ENCODE measurements around the gene OR9A4. TPM values are rescaled to one million over a fixed set of nuclear protein-coding genes. Genes with fewer than 3 reads are reported as not detected.
"Not testable (repeated sequence)": the region's sequence is repeated elsewhere in the genome, so short reads cannot be mapped to it uniquely, and the experiment has no call there.

OR9A4 gene, protein sequence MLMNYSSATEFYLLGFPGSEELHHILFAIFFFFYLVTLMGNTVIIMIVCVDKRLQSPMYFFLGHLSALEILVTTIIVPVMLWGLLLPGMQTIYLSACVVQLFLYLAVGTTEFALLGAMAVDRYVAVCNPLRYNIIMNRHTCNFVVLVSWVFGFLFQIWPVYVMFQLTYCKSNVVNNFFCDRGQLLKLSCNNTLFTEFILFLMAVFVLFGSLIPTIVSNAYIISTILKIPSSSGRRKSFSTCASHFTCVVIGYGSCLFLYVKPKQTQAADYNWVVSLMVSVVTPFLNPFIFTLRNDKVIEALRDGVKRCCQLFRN
- not detected in 2 replicates for total RNA-seq (2014; rRNA removed; shearing (Covaris generic); ENCODE audit: low replicate concordance)

DNA sequence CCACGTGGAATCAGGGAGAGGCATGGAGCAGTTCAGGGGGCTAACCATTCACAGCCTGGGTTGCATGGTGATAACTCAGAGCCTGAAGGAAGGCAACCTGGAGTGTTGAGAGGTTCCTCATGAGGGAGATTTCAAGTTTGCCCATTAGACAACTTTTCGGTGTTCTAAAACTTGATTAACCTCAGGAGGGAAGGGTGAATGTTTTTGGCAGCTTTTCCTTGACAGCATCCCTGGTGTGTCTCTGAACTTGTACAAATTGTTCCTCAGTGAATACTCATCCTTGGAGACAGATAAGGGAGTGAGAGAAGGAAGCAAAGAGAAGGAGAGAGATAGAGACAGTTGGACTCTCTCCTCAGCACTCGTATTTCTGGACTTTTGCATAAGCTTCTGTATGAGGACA lies at the start of gene OR9A4:
Gene OR9A4, plus strand, starts transcription at position 301 of the 400 bp plus-strand sequence. CDS start 2,477 bp downstream, outside the sequence.
- in situ Hi-C loops (cut with HindIII; ENCODE audit: low pct_unique_long_range_greater_than_20kb, low sequenced_read_pairs), result no loop called here

GRCh38 chr7:141866974-141867373 lies 49.2 kb upstream of the OR9A4 start:
- no peak for DNase-seq (ENCODE audit: low read depth)
- in situ Hi-C loops (cut with HindIII; ENCODE audit: low pct_unique_long_range_greater_than_20kb, low sequenced_read_pairs), result no loop called here

More for the DNA sequence above, at the start of gene OR9A4:
- no peak for DNase-seq (ENCODE audit: low read depth)

GRCh38 chr7:141872931-141873330 lies 43.3 kb upstream of the OR9A4 start:
- in situ Hi-C loops (cut with HindIII; ENCODE audit: low pct_unique_long_range_greater_than_20kb, low sequenced_read_pairs), result no loop called here
- no peak for DNase-seq (ENCODE audit: low read depth)

DNA sequence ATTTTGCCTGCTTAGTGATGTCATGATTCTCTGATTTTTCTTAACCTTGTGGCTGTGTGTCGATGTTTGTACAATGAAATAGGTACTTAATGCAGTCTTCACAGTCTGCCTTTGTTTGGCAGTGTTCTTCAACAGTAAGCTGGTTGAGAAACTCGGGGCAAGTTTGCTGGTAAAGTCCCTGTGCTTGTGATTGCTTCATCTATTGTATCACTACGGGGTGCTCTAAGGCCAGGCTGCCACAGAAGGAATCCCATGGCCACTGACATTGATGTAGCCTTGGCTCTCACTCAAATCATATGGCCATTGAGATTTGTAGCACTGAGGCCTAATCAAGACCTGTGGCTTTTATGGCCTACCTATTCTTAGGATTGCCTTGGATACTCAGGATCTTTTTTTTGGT lies 41.4 kb upstream of the OR9A4 start:
- no peak for DNase-seq (ENCODE audit: low read depth)
- in situ Hi-C loops (cut with HindIII; ENCODE audit: low pct_unique_long_range_greater_than_20kb, low sequenced_read_pairs), result no loop called here

DNA sequence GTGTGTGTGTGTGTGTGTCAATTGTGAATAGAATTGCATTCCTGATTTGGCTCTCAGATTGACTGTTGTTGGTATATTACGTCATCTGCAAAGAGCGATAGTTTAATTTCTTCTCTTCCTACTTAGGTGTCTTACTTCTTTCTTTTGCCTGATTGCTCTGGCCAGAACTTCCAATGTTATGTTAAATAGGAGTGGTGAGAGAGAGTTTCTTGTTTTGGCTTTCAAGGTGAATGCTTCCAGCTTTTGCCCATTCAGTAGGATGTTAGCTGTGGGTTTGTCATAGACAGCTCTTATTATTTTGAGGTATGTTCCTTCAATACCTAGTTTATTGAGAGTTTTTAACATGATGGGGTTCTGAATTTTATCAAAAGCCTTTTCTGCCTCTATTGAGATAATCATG lies 40.7 kb upstream of the OR9A4 start:
- in situ Hi-C loops (cut with HindIII; ENCODE audit: low pct_unique_long_range_greater_than_20kb, low sequenced_read_pairs), result no loop called here
- no peak for DNase-seq (ENCODE audit: low read depth)

DNA sequence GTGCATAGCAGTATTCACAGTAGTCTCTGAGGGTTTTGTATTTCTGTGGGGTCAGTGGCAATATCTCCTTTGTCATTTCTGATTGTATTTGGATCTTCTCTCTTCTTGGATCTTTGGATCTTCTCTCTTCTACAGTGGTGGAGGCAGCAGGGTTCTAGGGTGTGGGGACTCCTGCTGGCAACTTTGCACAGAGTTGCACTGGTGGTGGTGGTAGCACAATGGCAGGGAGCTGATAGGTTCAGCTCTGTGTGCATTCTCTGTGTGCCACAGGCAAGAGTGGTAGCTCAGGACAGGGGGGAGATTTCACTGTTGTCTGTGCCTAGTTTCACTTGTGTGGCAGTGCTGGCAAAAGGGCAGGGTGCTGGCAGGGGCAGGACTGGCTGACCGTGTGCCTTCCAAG lies 39.8 kb upstream of the OR9A4 start:
- DNase-seq (ENCODE audit: low read depth), result no peak

GRCh38 chr7:141877365-141877764 lies 38.8 kb upstream of the OR9A4 start:
- DNase-seq (ENCODE audit: low read depth), result no peak
- in situ Hi-C loops (cut with HindIII; ENCODE audit: low pct_unique_long_range_greater_than_20kb, low sequenced_read_pairs), result no loop called here

More for the DNA sequence above, 39.8 kb upstream of the OR9A4 start:
- in situ Hi-C loops (cut with HindIII; ENCODE audit: low pct_unique_long_range_greater_than_20kb, low sequenced_read_pairs), result no loop called here

- no peak for DNase-seq (ENCODE audit: low read depth)
- in situ Hi-C loops (cut with HindIII; ENCODE audit: low pct_unique_long_range_greater_than_20kb, low sequenced_read_pairs), result no loop called here
Observed at GRCh38 chr7:141880960-141881359, 35.2 kb upstream of the OR9A4 start.

DNA sequence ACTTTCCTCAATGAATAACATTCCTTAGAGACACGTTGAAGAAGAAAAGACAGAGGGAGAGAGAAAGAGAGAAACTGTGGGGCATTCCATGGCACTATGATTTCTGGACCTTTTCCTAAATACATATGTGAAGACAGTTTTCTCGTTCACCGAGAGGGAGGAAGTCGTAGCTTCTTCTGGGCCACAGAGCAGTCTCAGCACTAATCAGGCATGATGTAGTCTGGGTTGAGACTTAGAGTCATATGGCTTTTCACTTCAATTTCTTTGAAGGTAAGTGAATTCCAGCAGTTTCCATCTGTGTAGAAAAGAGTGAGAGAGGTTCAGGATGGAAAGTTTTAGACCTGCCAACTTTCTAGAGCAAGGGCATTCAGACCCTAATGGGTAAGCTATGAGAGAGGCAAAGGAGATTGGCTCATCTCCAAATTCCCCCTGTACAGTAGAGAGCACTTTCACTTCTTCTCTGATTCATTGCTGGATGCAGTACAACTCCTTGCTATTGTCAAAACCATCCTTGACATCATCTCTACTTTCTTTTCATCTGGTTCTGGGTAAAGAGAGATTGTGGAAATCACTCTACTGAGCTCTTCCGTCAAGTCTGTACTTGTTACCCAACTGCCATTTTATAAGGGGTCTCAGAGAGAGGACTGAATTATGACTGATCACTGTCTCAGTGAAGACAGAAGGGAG lies 31.5 kb upstream of the OR9A4 start:
- in situ Hi-C loops (cut with HindIII; ENCODE audit: low pct_unique_long_range_greater_than_20kb, low sequenced_read_pairs), result no loop called here

DNA sequence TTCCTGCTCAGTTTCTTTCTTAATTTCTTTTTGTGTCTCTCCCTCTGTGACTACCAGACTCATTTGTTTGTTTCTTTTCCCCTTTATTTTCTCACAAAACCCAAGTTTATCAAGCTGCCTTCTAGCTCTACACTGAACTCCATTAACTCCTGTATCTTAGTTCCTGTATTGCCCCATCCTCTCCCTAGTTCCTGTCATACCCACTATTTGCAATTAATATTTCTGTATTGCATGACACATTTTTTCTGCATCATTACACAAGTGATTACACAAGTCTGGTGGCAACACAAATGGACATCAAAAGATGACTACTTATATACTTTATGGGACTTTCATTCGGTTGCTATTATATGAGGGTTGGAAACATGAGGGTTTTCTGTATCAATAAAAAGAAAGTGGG lies 26.9 kb upstream of the OR9A4 start:
- in situ Hi-C loops (cut with HindIII; ENCODE audit: low pct_unique_long_range_greater_than_20kb, low sequenced_read_pairs), result no loop called here
- no peak for DNase-seq (ENCODE audit: low read depth)

More for the DNA sequence above, 31.5 kb upstream of the OR9A4 start:
- DNase-seq (ENCODE audit: low read depth), result no peak

DNA sequence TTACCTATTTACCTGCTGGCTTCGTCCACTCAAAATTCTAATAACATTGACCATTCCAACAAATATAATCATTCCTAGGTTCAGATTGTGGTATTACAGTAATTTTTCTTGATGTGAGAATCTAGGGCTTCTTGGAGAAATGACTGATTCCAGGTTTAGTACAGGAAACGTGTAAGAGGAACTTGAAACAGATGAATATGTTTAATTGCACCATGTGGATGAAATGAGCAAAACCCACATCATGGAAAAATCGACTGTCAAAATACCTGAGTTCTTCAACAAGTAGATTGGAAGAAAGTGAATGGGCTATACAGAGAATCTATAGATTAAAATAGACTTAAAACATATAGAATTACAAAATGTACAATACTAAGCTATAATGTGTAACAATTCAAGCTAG lies 24.9 kb upstream of the OR9A4 start:
- in situ Hi-C loops (cut with HindIII; ENCODE audit: low pct_unique_long_range_greater_than_20kb, low sequenced_read_pairs), result no loop called here
- no peak for DNase-seq (ENCODE audit: low read depth)

DNA sequence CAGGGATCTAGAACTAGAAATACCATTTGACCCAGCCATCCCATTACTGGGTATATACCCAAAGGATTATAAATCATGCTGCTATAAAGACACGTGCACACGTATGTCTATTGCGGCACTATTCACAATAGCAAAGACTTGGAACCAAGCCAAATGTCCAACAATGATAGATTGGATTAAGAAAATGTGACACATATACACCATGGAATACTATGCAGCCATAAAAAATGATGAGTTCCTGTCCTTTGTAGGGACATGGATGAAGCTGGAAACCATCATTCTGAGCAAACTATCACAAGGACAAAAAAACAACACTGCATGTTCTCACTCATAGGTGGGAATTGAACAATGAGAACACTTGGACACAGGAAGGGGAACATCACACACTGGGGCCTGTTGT lies 16.8 kb upstream of the OR9A4 start:
- DNase-seq (ENCODE audit: low read depth); in situ Hi-C loops (cut with HindIII; ENCODE audit: low pct_unique_long_range_greater_than_20kb, low sequenced_read_pairs): not testable (repeated sequence)

- DNase-seq (ENCODE audit: low read depth), result no peak
- in situ Hi-C loops (cut with HindIII; ENCODE audit: low pct_unique_long_range_greater_than_20kb, low sequenced_read_pairs), result no loop called here
Observed at GRCh38 chr7:141906285-141906684, 9.9 kb upstream of the OR9A4 start.

DNA sequence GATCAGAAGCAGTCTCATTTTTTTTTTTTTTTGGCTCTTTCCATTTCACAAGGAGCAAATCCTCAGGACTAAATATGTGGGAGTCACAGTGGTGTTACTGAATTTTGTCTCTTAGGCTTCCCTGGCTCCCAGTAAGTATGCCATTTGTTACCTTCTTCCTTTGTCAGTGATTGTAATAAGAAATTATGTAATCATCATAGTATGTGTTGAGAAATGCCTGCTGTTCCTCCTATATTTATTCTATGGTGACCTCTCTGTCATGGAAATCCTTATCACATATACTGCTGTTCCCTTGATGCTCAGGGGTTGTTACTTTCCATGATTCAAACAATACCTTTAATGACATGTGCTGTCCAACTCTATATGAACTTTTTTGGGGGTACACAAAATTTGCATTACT lies 4.8 kb upstream of the OR9A4 start:
- no peak for DNase-seq (ENCODE audit: low read depth)
- in situ Hi-C loops (cut with HindIII; ENCODE audit: low pct_unique_long_range_greater_than_20kb, low sequenced_read_pairs), result no loop called here

DNA sequence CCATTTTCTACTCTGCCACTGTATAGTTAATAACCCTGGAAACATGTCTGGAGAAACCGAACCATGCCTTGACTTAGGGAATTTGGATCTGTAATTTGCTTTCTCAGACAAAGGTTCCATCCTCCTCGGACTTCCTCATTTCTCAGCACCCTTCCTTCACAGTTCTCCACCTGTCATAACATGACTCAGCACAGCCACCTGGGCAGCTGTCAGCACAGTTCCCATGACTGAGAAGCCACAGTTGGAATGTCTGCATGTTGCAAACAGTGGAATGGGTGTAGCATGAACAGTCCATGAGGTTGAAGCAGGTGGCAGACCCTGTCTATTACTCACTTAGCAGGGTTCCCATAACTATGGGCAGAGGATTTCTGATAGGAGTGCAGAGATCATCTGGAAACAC lies 634 bp upstream of the OR9A4 start:
- peak; percentile 32 for DNase-seq (ENCODE audit: low read depth)
- in situ Hi-C loops (cut with HindIII; ENCODE audit: low pct_unique_long_range_greater_than_20kb, low sequenced_read_pairs), result no loop called here

DNA sequence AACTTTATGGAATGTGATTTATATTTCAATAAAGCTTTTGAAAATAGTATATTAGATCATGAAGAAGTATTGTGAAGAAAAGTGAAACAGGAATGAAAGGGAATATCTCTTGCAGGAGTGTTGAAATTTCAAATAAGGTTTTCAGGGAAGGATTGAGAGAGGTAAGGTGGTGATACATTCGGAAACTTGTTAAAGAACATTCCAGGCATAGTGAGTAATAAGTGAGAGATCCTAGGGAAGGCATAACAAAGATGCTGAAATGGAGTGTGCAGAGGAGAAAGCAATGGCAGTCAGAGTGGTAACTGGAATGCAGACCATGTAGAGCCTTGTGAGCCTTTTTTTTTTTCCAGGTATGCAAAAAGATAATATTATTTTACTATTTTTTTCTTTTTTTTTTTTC lies 4.1 kb downstream of the OR9A4 start:
- DNase-seq (ENCODE audit: low read depth), result no peak
- in situ Hi-C loops (cut with HindIII; ENCODE audit: low pct_unique_long_range_greater_than_20kb, low sequenced_read_pairs), result no loop called here

GRCh38 chr7:141928146-141928844 lies 12.1 kb downstream of the OR9A4 start:
- DNase-seq (ENCODE audit: low read depth), result no peak
- in situ Hi-C loops (cut with HindIII; ENCODE audit: low pct_unique_long_range_greater_than_20kb, low sequenced_read_pairs), result no loop called here

DNA sequence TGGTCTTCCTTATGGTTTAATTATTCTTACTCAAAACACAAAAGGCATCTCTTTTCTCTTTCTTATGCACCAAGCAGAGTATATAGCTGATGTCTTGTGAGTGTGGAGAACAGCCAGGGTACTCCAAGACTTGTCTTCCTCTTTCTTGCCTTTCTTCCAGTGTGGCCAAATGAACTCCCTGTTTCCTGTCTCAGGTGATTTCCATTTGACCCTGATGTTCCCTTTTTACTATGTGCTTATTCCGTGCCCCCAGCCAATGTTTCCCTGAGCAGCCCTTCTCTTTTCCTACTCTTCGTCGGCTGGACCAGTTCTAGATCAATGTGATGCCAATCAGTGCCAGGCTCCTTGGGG lies 12.6 kb downstream of the OR9A4 start:
- in situ Hi-C loops (cut with HindIII; ENCODE audit: low pct_unique_long_range_greater_than_20kb, low sequenced_read_pairs), result no loop called here

DNA sequence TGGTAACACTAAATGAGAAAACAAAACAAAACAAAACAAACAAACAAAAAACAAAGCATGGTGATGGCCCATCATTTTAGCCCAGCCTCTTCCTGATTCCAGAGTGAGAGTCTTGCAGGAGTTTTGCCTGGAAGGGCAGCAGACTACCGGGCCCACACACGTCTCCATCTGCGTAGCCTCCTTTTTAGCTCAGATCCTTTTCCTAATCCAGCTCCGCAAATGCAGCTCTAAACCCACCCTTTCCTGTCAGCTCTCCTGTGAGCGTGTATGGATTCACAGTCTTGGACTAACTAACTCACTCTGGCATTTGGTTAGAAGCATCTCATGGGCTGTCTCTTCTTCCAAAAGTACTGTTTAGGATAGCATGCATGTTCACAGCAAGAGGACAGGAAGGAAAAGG lies 14.0 kb downstream of the OR9A4 start:
- in situ Hi-C loops (cut with HindIII; ENCODE audit: low pct_unique_long_range_greater_than_20kb, low sequenced_read_pairs), result no loop called here
- no peak for DNase-seq (ENCODE audit: low read depth)

More for the DNA sequence above, 12.6 kb downstream of the OR9A4 start:
- no peak for DNase-seq (ENCODE audit: low read depth)

Data from Caki2 (cell line).